CD4-positive, alpha-beta T cell treated with Interleukin-4 for 1 hour (primary cell): ENCODE measurements around the gene IRF4.

ENCODE experiments used
- DNase-seq, 2 donors: peaks; one replicate each; pipeline ENCODE4 v3.0.0-alpha.2; 2020 to 2022

IRF4 gene

DNA sequence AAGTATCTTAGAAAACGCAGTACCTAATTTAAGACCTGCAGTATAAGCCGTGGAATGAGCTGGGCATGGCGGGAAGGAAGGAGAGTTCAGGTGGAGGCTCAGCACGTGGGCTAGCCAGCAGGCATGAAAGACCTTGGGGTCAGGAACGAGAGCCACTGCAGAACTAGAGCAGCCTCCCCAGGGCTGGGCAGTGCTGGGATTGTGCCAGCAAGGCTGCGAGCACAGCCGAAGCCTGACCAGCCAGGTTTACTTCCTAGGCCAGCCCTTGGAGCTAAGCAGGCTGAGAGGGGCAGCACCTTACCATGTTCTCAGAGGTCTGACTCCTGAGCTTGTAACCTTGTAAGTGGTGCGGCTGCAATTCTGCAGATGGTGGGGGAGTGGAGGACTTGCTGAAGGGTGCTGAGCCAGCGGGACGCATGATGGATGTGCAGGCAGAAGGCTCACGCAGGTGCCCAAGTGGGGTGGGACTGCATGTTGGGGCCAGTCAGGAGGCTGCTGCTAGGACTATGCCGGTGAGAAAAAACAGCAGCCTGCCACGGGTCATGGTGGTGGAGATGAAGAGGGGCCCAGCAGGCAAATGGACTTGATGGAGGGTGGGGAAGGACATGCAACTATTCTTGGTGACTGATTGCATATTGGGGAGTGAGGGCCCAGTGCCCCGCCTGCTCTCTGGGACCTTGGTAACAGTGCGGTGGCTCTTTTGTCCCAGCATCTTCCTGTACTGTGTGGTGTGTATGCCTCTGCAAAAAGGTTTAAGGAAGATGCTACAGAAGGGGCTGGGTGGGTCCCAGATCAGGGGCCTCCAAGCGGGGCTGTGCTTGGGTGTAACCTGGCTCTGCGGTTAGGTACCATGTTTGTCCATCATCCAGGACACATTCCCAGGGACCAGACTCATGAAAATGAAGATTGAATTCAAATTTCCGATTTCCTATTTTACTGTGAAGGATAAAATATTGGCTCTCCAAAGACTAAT lies 37.6 kb upstream of the IRF4 start:
- DNase-seq, result no peak

DNA sequence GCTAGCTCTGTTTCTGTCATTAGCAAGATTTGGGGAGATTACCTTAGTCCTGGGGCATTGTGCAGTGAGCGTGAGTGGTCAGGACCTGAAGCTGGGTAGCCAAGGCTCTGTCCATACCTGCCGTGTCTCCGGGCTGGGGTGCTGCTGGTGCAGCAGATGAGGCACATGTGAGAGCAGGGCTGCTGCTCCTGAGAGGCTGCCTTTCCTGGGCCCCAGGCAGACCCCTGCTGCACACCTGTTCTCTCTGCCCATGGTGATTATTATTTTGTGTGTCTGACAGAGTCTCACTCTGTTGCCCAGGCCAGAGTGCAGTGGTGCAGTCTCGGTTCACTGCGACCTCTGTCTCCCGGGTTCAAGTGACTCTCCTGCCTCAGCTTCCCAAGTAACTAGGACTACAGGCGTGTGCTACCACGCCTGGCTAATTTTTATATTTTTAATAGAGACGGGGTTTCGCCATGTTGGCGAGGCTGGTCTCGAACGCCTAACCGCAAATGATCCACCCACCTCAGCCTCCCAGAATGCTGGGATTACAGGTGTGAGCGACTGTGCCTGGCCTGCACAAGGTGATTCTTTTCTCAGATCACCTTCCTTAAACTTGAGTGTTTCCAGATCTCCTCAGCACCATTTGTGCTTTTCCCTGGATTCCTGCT lies 36.8 kb upstream of the IRF4 start:
- no peak for DNase-seq

DNA sequence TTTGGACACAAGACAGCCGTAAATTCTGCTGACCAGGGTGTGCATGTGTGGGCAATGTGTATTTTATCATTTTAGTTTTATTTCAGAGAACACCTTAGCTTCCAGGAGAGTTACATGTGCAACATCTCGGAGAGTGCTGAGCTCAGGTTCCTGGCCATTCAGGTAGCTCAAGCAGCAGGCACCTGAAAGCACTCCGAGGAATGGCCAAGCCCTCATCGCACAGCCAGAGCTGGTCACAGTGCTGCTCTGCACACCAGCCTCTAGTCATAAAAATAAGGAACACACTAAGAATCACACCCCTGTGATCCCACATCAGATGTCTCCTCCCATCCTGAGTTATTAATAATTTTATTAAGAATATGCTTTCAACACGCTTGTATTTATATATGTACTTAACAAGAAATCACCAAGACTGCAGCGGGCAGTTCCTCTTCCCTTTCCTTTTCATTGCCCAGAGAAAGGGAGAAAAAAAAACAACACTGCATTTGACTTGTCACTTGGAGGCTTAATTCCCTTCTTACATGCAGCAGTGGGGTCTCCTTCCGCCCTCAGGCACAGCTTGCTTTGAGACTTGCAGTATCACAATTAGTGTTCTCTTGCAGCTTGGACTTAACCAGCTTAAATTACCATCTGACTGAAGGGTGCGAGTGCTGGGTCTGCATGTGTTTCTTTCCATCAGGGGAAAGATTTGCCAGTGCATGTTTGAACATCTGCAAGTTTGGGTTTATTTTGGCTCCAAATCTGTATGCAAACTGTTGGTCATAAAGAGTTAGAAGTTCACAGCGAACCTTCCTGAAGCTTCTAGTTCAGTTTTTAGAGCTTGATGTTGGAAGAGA lies 36.0 kb upstream of the IRF4 start:
- DNase-seq, result no peak

DNA sequence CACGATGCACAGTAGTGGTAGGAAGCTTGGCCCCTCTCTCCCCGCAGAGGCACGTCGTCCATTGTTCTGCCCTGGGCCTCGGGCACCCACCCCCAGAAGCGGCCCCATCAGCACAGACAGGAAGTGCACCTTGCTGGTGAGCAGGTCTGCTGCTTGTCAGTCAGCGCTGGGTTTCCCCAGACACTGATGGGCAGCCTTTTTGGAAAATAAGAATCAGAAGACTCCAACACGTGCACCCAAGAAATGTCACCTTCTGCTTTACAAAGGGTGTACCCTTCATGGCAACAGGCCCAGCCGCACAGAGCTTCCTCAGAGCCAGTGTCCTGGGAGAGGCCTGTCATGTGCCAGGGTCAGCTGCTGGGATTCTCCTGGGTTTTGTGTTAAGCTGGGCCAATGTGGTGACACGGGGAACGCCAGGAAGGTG lies 34.7 kb upstream of the IRF4 start:
- peak in 1 of 2 donors; percentile 48 for DNase-seq

DNA sequence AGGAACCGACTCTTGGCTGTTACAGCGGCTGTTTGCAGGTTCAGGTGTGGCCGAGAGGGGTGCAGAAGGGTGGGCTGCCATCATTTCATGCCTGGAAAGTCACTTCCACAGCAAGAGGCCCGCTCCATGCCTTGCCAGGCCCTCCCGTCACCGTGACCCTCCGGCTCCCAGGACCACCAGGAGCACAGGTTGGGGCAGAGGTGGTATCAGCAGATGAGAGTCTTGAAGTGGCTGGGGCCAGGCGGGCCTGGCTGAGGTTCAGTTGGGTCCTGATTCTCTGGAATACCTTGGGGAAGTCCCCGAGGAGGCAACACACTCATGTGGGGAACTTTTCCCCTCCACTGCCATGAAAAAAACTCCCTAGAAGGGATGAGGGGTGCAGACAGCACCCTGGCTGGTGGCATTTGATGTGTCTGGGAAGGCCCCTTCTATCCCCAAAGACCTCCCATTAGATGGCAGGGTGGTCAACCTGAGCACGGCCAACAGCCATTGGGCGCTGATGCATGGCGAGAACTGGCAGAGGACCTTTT lies 34.2 kb upstream of the IRF4 start:
- DNase-seq, result no peak

DNA sequence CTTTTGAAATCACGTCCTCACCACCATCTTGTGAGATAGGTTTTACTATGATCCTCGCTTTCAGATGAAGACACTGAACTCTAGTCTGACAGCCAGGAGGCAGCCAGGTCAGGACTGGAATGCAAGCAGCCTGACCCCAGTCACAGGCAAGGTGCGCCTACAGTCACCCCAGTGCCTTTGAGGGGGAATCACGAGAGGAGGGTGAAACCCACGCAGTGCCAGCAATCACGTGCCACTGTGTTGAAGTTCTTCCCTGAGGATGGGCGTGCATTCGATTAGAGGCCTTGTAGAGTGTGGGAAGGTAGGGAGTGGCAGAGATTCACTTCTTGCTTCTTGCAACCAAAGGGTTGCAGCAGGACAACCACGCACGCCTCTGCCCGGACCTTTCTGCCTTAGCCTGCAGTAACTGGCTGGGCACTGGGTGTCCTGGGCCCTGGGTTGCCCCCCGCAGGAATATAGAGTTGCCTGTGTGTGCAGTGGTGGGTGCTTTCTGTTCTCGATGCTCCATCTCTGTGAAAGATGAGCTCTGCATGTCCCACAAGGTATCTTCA lies 33.7 kb upstream of the IRF4 start:
- DNase-seq, result no peak

DNA sequence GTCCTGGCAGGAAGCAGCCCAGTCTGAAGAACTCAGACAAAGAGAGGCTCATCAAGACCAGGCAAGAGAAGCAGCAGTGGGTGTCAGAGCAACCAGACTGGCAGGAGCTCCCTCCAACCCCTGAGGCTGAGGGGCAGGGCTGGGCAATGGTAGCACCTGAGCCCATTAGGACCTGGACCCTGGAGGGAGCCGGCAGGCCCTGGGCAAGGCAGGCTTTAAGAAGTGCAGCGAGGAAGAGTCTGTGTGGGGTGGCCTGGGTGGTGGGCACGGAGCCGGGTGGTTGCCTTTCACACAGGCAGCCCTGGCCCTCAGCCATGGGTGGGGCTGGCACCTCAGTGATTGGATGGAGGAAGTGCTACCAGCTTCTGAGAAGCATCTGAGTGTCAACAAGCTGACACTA lies 33.1 kb upstream of the IRF4 start:
- DNase-seq, result no peak

DNA sequence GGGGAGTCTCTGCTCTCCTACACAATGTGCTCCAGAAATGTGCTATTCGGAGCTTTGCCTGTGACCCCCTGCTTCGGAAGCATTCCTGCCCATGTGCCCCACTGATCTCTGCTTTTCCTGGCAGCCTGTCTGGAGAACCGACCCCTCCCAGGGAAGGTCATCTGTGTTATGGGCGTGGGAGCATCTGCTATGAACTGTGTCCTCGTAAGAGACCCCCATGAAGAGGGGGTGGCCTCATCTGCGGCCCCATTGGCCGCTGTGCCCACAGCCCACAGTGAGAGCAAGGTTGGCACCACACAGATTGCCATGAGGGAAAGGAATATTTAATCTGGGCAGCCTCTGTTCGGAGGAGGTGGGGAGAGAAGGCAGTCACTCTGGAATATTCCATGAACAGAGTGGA lies 32.7 kb upstream of the IRF4 start:
- no peak for DNase-seq

DNA sequence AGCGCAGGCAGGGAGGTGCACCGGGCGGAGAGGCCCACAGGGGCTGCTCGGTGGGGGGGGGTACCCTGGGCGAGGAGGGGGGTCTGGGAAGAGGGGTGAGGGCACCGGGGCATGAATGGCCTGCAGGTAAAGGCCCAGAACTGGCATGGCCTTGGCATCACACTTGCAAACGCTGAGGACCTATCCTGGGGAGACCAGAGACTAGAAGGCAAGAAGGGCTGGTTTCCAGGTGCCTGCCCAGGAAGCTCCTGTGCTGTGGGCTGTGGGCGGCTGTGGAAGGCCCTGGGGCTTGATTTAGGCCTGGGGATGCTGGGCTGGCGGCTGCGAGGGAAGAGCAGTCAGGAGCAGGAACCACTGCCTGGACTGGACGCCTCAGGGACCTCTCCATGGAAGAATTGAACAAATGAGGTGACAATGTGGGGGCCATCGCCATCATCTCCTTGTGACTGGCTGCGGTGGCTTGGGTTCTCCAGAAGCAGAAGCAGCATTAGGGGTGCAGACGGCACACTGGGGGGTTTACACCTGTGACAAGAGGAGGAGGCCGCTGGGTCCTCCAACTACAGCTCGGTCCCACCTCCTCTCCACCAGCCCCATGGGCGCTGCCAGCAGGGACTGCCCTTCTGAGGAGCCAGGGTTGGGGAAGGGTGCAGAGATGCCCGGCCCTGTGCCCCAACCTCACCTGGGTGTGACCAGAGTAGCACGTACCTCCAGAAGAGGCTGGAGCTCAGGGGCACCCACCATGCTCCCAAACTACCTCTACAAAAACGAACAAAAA lies 32.1 kb upstream of the IRF4 start:
- DNase-seq, result no peak

DNA sequence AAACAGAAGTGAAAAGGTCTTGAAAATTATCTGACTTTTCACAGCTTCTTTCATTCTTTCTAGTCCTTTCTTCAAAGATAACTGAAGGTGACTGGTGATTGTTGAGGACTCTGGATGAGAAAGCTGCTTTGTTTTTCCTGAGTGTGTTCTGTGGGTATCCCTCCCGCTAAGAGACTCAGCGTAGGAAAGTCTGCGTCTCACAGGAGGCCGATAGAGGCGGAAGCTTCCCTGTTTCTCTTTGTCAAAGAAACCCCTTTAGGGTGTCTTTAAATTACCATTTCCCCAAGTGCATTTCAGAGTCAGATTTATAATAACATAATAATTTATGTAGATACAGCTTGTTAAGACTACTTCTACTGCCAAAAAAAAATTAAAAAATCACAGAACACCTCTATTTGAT lies 31.2 kb upstream of the IRF4 start:
- no peak for DNase-seq

DNA sequence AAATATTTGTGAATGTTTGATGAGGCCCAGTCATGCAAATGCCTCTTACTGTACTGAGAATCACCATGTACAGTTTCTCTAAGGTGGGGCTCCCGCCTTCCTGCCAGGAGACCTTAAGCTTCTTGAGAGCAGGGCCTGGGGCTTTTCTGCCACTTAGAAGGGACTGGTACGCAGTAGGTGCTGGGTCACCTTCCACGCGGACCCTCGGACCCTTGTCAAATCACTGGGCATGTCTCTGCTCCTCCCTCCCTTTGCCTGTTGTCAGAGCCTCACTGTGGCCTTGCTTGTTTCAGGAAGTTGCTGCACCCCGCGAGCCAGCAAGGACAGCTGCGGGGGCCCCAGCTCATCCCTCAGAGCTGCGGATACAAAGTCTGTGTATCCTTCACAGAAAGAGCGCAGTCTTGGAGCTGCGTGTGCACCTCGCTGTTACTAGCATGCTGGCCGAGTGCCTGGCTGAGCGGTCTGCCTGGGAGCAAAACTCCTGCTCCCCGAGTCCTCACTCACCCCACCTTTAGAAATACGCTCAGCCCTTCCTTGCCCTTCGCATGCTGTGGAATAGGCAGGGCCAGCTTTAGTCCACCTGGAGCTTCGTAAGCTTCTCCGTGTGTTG lies 30.7 kb upstream of the IRF4 start:
- DNase-seq, result no peak

DNA sequence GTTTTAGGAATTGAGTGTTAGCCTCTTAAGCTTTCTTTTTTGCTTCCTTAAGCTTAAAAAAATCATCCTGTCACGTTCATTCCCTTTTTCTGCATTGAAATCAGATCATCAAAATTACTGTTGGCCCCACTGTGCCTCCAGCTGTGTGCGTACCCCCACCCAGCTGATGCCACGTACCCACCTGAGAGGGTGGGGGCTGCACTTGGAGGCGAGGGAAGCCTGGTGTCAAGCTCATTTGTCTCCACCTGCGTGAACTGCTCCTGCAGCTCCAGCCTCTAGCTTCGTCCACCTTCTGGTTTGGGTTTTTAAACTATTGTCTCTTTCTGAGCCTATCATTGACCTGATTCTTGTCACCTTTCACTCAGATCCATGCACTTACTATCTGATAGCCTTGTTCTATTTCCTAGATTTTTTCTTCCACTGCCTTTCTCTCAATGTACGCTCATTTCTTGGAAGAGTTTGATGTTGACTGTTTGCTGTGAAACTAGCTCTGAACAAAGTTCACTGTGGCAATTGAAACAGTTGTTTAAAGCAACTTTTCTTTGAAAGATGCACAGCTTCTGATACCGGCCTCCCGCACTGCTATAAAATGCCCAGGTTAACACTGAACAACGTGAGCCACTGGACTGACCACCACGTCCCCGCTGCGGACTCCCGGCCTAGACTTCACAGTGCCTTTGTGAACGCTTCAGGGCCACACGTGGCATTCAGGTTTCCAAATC lies 30.0 kb upstream of the IRF4 start:
- no peak for DNase-seq

DNA sequence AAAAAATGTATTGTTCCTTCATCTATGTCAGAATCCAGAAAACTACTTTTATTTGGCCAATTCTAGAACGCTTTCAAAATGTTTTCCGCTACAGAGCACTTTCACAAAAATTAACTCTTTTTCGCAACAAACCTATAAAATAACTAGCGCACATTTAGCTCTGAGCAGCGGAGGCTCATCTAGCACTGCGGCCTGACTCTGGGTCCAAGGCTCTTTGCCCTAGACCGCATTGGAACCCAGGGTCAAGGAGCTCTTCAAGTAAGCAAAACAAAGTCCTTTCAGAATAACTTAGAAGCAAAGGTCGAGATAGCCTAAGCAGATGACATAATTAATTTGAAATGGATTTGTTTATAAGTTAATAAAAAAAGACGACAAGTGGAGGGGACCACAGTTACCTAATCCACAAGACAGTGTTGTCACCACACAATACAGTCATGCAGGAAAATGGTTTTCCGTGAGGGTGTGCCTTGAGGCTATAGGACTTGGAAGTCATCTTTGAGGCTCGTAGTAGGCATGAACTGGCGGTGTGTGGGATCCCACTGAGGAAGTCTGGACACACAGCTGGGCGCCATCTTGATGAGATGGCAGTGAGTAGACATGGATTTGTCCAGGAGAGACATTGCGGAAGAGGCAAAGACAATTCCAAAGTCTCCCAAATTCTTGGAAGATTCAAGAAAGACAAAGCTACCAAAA lies 29.2 kb upstream of the IRF4 start:
- DNase-seq, result no peak

DNA sequence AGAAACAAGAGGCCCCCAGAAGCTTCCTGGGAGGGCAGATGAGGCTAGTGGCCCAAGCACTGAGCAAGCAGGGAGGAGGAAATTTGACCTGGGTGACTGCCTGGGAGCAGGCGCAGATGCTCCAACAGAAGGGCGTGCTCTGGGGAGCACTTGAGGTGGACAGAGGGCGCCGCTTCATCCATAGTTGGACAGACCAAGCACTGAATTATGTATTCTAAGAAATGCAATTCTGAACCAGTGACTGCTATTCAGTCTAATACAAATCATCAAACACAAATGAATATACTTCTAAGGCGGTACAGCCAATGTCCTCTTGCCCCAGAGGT lies 28.7 kb upstream of the IRF4 start:
- DNase-seq, result no peak

DNA sequence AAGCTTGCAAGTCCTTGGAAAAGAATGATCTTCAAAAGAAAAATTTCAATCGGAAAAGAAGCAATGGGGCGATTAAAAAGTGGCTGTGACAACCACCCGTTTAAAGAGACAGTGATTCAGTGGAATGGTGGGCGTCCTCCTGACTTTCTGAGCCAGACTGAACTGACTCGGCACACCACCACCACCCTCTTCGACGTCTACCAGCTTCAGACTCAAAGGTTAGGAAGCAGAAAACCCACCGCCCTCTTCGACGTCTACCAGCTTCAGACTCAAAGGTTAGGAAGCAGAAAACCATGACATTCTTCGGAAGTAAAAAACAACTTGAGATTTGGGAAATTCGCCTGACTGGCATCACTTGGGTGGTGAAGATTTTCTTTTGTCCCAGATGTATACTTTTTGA lies 28.3 kb upstream of the IRF4 start:
- DNase-seq, result no peak

DNA sequence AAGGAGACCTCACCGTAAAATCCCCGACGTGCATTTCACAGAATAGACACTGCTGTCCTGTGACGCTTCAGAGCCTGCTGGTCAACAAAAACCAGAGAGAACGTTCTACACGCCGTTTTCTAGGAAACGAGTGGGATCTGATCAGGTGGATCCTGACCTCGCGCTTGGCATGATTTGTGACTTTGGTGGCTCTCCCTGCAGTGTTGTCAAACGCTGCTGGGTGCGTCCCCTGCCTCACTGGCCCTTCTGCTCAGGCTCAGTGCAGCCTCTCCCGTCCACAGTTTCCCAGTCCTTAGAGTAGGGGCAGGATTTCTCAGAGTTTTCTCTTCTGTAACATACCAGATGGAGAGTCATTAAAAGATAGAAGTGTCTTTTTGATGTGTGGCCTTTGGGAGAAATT lies 27.6 kb upstream of the IRF4 start:
- no peak for DNase-seq

DNA sequence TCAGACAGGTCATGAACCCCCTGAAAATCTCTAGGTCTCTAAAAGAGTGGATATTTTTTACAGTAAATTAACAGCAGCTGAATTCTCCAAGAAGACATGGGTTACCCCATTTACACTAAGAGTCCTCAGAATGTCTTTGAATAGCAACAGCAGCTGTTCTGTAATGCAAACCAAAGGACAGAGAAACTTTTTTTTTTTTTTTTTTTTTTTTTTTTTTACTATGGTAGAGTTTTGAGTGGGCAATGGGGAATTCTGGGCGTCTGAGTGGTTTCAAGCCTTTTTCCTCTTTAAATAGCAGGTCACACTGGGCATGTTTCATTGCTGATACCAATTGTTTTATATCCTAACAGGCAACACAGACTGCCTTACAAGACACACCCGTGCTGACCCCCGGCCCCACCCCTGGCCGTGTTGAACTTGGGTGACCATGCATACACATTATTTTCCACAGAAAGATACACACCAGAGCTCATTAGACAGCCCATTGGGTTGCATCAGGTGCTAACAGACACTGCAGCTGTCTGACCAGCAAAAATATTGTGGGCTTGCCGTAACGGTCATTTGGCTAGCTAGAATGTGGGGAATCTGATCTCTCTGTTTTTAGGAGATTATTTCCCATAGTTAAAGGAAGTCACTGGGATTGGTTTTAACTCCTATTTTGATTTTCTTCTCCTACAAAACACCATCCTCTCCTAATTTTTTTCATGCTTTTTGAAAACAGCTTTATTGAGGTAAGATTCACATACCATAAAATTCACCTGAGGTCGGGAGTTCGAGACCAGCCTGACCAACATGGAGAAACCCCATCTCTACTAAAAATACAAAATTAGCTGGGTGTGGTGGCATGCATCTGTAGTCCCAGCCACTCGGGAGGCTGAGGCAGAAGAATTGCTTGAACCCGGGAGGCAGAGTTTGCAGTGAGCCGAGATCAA lies 26.7 kb upstream of the IRF4 start:
- DNase-seq, result no peak

DNA sequence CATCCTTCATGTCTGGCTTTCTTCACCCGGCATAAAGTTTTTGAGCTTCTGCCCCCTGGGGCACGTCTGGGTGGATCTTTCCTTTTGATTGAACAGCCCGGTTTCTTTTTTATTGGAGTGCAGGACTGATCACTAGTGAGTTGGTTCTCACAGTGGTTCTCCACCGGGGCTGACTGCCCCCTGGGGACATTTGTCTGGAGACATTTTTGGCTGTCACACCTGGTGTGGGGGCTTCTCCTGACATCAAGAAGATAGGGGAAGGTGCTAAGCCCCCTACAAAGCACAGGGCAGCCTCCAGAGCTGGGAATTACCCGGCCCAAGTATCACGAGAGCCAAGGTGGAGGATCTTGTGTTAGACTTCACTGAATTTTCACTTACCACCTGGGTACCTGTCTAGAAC lies 25.7 kb upstream of the IRF4 start:
- no peak for DNase-seq
